K562 (cell line): ENCODE data around the gene CTSL.

Source experiments
- EZH2 ChIP-seq: IDR thresholded peaks from 2 replicates; pipeline ENCODE4 v1.6.1; 2012; ENCODE audit warnings: low read depth, mild to moderate bottlenecking, inconsistent platforms, low read length, borderline replicate concordance
- MXI1 ChIP-seq: IDR thresholded peaks from 2 replicates; pipeline ENCODE4 v1.6.1; 2011; ENCODE audit warnings: low read depth, mild to moderate bottlenecking, improper control_type of control experiment, low read length
- NR3C1 ChIP-seq: sonication (generic); formaldehyde crosslinking; IDR thresholded peaks from 2 replicates; pipeline ENCODE4 v1.8.1; 2022; ENCODE audit warnings: missing genetic modification reagents
- PHF21A ChIP-seq: fragments of 450-650 bp; IDR thresholded peaks from 2 replicates; pipeline ENCODE4 v1.6.1; 2017; ENCODE audit warnings: low read depth, borderline replicate concordance
- TF ChIP-seq, protein P1 (sequence below): IDR thresholded peaks from 2 replicates; pipeline ENCODE4 v1.6.1; 2012; ENCODE audit warnings: low read depth, low read length, improper control_type of control experiment, borderline replicate concordance

DNA sequence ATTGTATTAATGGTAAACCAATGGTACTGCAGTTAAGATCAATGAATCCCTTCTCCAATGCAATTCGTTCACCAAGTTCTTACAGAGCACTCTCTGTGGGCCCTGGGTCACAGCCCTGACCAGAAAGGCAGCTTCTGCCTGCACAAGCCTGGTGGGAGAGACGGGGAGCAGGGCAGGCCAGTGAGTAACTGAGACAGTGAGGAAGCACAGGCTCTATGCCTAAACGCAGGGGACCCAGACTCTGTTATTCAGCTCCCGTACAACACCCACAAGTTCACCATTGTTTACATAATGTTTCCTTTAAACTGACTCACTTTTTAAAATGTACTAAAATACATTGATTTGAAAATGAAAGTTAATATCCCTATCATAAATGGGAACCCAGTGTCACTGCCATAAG lies 40.5 kb upstream of the CTSL start:
- TF ChIP-seq MXI1, result no peak
- TF ChIP-seq EZH2, result no peak
- TF ChIP-seq PHF21A, result no peak
- no peak for TF ChIP-seq NR3C1 (CRISPR knock-in tag)
- TF ChIP-seq, protein P1, sequence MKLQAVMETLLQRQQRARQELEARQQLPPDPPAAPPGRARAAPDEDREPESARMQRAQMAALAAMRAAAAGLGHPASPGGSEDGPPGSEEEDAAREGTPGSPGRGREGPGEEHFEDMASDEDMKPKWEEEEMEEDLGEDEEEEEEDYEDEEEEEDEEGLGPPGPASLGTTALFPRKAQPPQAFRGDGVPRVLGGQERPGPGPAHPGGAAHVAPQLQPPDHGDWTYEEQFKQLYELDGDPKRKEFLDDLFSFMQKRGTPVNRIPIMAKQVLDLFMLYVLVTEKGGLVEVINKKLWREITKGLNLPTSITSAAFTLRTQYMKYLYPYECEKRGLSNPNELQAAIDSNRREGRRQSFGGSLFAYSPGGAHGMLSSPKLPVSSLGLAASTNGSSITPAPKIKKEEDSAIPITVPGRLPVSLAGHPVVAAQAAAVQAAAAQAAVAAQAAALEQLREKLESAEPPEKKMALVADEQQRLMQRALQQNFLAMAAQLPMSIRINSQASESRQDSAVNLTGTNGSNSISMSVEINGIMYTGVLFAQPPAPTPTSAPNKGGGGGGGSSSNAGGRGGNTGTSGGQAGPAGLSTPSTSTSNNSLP, result no peak
